HFFc6 (cell line): ENCODE results near the gene SLC22A14. TPM values are rescaled to one million over a fixed set of nuclear protein-coding genes. Genes with fewer than 3 reads are reported as not detected.
"Not testable (repeated sequence)": the region's sequence is repeated elsewhere in the genome, so short reads cannot be mapped to it uniquely, and the experiment has no call there.

ENCODE experiments used
- DNase-seq: peaks from one replicate; pipeline ENCODE4 v3.0.0-alpha.2; 2018
- H3K27ac Mint-ChIP-seq: 2 replicates; pipeline ENCODE4 v1.8.0; 2020; ENCODE audit warnings: mild to moderate bottlenecking, mixed read lengths
- H3K27me3 Mint-ChIP-seq: 2 replicates; pipeline ENCODE4 v1.8.0; 2021; ENCODE audit warnings: mild to moderate bottlenecking, moderate library complexity, mixed read lengths; ENCODE audit not compliant: insufficient read depth
- H3K36me3 Mint-ChIP-seq: 2 replicates; pipeline ENCODE4 v1.8.0; 2021; ENCODE audit warnings: low read depth, mixed read lengths
- H3K4me1 Mint-ChIP-seq: 2 replicates; pipeline ENCODE4 v1.8.0; 2020; ENCODE audit warnings: low read depth, mixed read lengths
- H3K4me3 Mint-ChIP-seq: 2 replicates; pipeline ENCODE4 v1.8.0; 2020; ENCODE audit warnings: mild to moderate bottlenecking, moderate library complexity, mixed read lengths
- H3K9me3 Mint-ChIP-seq: 2 replicates; pipeline ENCODE4 v1.8.0; 2020; ENCODE audit warnings: mild to moderate bottlenecking, mixed read lengths
- CTCF ChIP-seq: fragments of 200-600 bp; sonication (generic); IDR thresholded peaks from 2 replicates; pipeline ENCODE4 v1.5.0; 2021; ENCODE audit warnings: antibody characterized with exemption, mild to moderate bottlenecking
- long read RNA-seq: library from polyadenylated mRNA; unstranded; transcript quantifications from one replicate; pipeline ENCODE4 v2.0.0, GENCODE V29; 2019
- total RNA-seq, 6 experiments: library from RNA; stranded (reverse); fragmentation: NEBNext Ultra II Directional; extraction: Animal tissue kit (Norgen Biotek cat#: 25700); gene quantifications; 2 replicates in 1 of 6; 3 replicates in 5 of 6; pipeline ENCODE4 v1.2.3, GENCODE V29; 2021

SLC22A14 gene
- total RNA-seq: under 1 TPM in 1 of 6 experiments, not detected in 5; 0.09 TPM
- long read RNA-seq: 0 reads

GRCh38 chr3:38281895-38282686 lies at the start of gene SLC22A14:
SLC22A14 (plus strand) TSS chr3:38282294; CDS start chr3:38306027, 23,733 bp downstream.
- Mint-ChIP-seq H3K36me3 (peaks cover 15% of the 10 kb centered on the region; the same call in 1 of the 2 replicates), H3K27me3 (peaks cover 2% of the 10 kb centered on the region), H3K4me3 (no peak within 1 kb of the TSS), H3K27ac (no peak within 1 kb of the TSS), H3K9me3 (no peaks in the 10 kb centered on the region), H3K4me1 (peaks cover 12% of the 10 kb centered on the region)
- peak; percentile 38; the same call in 1 of the 2 replicates for TF ChIP-seq CTCF
- no peak for DNase-seq

- Mint-ChIP-seq H3K9me3 (no peaks in the 10 kb centered on the region), H3K27ac (no peak overlapping the region; the same call in 1 of the 2 replicates), H3K4me3 (no peak overlapping the region), H3K4me1 (peaks cover 30% of the 10 kb centered on the region), H3K27me3 (no peaks in the 10 kb centered on the region; the same call in 1 of the 2 replicates), H3K36me3 (peaks cover 72% of the 10 kb centered on the region)
- TF ChIP-seq CTCF: no peak
- no peak for DNase-seq
These were observed 49.4 kb upstream of the SLC22A14 start for GRCh38 chr3:38232701-38233100.

- Mint-ChIP-seq H3K4me1 (peaks cover 22% of the 10 kb centered on the region), H3K27ac (no peak overlapping the region; the same call in 1 of the 2 replicates), H3K27me3 (no peaks in the 10 kb centered on the region; the same call in 1 of the 2 replicates), H3K9me3 (no peaks in the 10 kb centered on the region), H3K36me3 (peaks cover 77% of the 10 kb centered on the region), H3K4me3 (no peak overlapping the region)
- no peak for DNase-seq
- TF ChIP-seq CTCF: no peak
These were observed 46.6 kb upstream of the SLC22A14 start for GRCh38 chr3:38235466-38235865.

- Mint-ChIP-seq H3K4me1 (peaks cover 22% of the 10 kb centered on the region), H3K27me3 (no peaks in the 10 kb centered on the region; the same call in 1 of the 2 replicates), H3K9me3 (no peaks in the 10 kb centered on the region), H3K27ac (no peak overlapping the region), H3K36me3 (peaks cover 67% of the 10 kb centered on the region), H3K4me3 (no peak overlapping the region)
- no peak for TF ChIP-seq CTCF
- DNase-seq: no peak
These were observed 43.6 kb upstream of the SLC22A14 start for GRCh38 chr3:38238416-38239008.

GRCh38 chr3:38242812-38243211 lies 39.3 kb upstream of the SLC22A14 start:
- not testable (repeated sequence) for H3K4me3 Mint-ChIP-seq, H3K27me3 Mint-ChIP-seq, H3K27ac Mint-ChIP-seq, H3K9me3 Mint-ChIP-seq, DNase-seq
- Mint-ChIP-seq H3K4me1 (peaks cover 24% of the 10 kb centered on the region), H3K36me3 (peaks cover 36% of the 10 kb centered on the region)

GRCh38 chr3:38245930-38246329 lies 36.2 kb upstream of the SLC22A14 start:
- TF ChIP-seq CTCF: no peak
- no peak for DNase-seq
- Mint-ChIP-seq H3K36me3 (peaks cover 17% of the 10 kb centered on the region), H3K4me1 (peaks cover 28% of the 10 kb centered on the region), H3K27me3 (no peaks in the 10 kb centered on the region; the same call in 1 of the 2 replicates), H3K27ac (peak overlapping the region; percentile 5; the same call in 1 of the 2 replicates), H3K4me3 (no peak overlapping the region), H3K9me3 (no peaks in the 10 kb centered on the region)
